Retinal pigment epithelial cell (primary cell): ENCODE data around the gene CUX1.

ENCODE experiments used
- DNase-seq: peaks from one replicate; pipeline ENCODE4 v3.0.0-alpha.2; 2010; ENCODE audit warnings: low read depth
- H3K4me3 ChIP-seq: 2 replicates; pipeline ENCODE4 v1.5.1; 2011; ENCODE audit warnings: mild to moderate bottlenecking, low read length, control low read depth, moderate library complexity
- CTCF ChIP-seq: conservative IDR thresholded peaks from 2 replicates; pipeline ENCODE4 v1.5.1; 2011; ENCODE audit warnings: low read depth, low read length, control low read depth, inconsistent platforms

The CUX1 gene

GRCh38 chr7:102230593-102230992, 413.2 kb downstream of the CUX1 start:
- no peak overlapping the region for H3K4me3 ChIP-seq
- TF ChIP-seq CTCF = no peak
- no peak for DNase-seq

GRCh38 chr7:102232611-102233286, 415.3 kb downstream of the CUX1 start:
- no peak for TF ChIP-seq CTCF
- no peak overlapping the region for H3K4me3 ChIP-seq
- DNase-seq = no peak

GRCh38 chr7:102234131-102234530, 416.7 kb downstream of the CUX1 start:
- no peak overlapping the region for H3K4me3 ChIP-seq
- no peak for DNase-seq
- TF ChIP-seq CTCF = no peak

- DNase-seq = no peak
- no peak for TF ChIP-seq CTCF
- no peak overlapping the region for H3K4me3 ChIP-seq
Observed at GRCh38 chr7:102234801-102235550, 417.6 kb downstream of the CUX1 start.

GRCh38 chr7:102236102-102236501, 418.7 kb downstream of the CUX1 start:
- TF ChIP-seq CTCF = no peak
- H3K4me3 ChIP-seq = no peak overlapping the region
- DNase-seq = no peak

GRCh38 chr7:102236592-102237287, 419.3 kb downstream of the CUX1 start:
- TF ChIP-seq CTCF = peak; percentile 71
- no peak overlapping the region for H3K4me3 ChIP-seq
- DNase-seq = no peak
